ENCODE data around the gene MARVELD1. TPM values are rescaled to one million over a fixed set of nuclear protein-coding genes. Genes with fewer than 3 reads are reported as not detected.

MARVELD1 gene
- total and polyA plus RNA-seq, 9 donors = 16.2 to 58.5 (median 40.2) TPM

GRCh38 chr10:97701438-97702069 is 12.0 kb upstream of the MARVELD1 start:
- peak in 1 of 5 donors; percentile 64 for DNase-seq

DNA sequence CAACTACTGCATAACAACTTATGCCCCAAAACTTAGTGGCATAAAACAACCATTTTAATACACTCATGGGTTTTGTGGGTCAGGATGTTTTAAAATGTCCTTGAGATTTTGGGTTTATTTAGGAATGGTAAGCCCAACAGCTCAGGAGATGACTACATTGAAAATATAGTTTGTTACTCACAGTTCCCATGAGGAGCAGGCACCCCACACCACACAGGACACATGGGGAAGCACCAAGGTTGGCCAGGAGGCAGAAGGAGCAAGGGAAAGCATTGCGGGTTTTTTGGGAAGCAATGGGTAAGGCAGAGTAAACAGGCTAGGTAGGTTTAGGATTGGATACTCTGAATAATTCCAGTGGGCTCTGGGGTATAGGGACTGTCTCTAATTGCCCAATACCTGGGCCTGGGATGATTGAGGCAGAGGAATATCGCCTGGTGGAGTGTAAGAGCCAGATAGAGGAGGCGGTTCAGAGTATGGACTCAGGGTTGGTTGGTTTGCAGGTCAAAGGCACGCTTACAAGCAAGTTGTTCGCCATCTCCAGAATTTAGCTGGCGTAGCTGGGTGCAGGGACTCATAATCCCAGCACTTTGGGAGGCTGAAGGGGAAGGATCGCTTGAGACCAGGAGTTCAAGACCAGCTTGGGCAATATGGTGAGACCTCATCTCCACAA is 10.0 kb upstream of the MARVELD1 start:
- WGBS, 3 donors = 84 to 86% (median 85%) methylated on average over 7 of the region's 7 CpGs
- H3K4me3 ChIP-seq = no peak overlapping the region
- no peaks in the 10 kb centered on the region for H3K4me1 ChIP-seq (ENCODE audit: insufficient read depth)
- no peaks in the 10 kb centered on the region for H3K36me3 ChIP-seq
- DNase-seq = no peak
- intact Hi-C loops (cut with DNase I) = no loop called here
- no peak for TF ChIP-seq EP300 (IDR thresholded peaks at IDR 0.05)
- H3K27me3 ChIP-seq = no peaks in the 10 kb centered on the region
- H3K27ac ChIP-seq = no peak overlapping the region
- no peaks in the 10 kb centered on the region for H3K9me3 ChIP-seq

More at GRCh38 chr10:97701438-97702069, 12.0 kb upstream of the MARVELD1 start:
- H3K36me3 ChIP-seq = no peaks in the 10 kb centered on the region
- TF ChIP-seq, protein P1, sequence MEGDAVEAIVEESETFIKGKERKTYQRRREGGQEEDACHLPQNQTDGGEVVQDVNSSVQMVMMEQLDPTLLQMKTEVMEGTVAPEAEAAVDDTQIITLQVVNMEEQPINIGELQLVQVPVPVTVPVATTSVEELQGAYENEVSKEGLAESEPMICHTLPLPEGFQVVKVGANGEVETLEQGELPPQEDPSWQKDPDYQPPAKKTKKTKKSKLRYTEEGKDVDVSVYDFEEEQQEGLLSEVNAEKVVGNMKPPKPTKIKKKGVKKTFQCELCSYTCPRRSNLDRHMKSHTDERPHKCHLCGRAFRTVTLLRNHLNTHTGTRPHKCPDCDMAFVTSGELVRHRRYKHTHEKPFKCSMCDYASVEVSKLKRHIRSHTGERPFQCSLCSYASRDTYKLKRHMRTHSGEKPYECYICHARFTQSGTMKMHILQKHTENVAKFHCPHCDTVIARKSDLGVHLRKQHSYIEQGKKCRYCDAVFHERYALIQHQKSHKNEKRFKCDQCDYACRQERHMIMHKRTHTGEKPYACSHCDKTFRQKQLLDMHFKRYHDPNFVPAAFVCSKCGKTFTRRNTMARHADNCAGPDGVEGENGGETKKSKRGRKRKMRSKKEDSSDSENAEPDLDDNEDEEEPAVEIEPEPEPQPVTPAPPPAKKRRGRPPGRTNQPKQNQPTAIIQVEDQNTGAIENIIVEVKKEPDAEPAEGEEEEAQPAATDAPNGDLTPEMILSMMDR (IDR thresholded peaks at IDR 0.05) = peak; percentile 47 to 75 (median 64)
- TF ChIP-seq POLR2A (IDR thresholded peaks at IDR 0.05) = no peak
- H3K27me3 ChIP-seq = no peaks in the 10 kb centered on the region
- H3K9me3 ChIP-seq = no peaks in the 10 kb centered on the region
- 39 to 43% (median 41%) methylated on average over 12 of the region's 12 CpGs for WGBS, 3 donors
- H3K27ac ChIP-seq = no peak overlapping the region
- no peak overlapping the region for H3K4me3 ChIP-seq
- no peaks in the 10 kb centered on the region for H3K4me1 ChIP-seq (ENCODE audit: insufficient read depth)
- intact Hi-C loops (cut with DNase I) = no loop called here

- H3K4me3 ChIP-seq = no peak overlapping the region
- no peaks in the 10 kb centered on the region for H3K9me3 ChIP-seq
- intact Hi-C loops (cut with DNase I) = no loop called here
- WGBS, 3 donors = 45 to 50% (median 49%) methylated on average over 1 of the region's 1 CpG
- no peaks in the 10 kb centered on the region for H3K36me3 ChIP-seq
- H3K27ac ChIP-seq = no peak overlapping the region
- no peaks in the 10 kb centered on the region for H3K27me3 ChIP-seq
- no peaks in the 10 kb centered on the region for H3K4me1 ChIP-seq (ENCODE audit: insufficient read depth)
- no peak for DNase-seq
- TF ChIP-seq, protein P1 (IDR thresholded peaks at IDR 0.05) = no peak
- TF ChIP-seq EP300 (IDR thresholded peaks at IDR 0.05) (no peak), POLR2A (IDR thresholded peaks at IDR 0.05) (no peak)
Observed at GRCh38 chr10:97704341-97704740, 9.2 kb upstream of the MARVELD1 start.

DNA sequence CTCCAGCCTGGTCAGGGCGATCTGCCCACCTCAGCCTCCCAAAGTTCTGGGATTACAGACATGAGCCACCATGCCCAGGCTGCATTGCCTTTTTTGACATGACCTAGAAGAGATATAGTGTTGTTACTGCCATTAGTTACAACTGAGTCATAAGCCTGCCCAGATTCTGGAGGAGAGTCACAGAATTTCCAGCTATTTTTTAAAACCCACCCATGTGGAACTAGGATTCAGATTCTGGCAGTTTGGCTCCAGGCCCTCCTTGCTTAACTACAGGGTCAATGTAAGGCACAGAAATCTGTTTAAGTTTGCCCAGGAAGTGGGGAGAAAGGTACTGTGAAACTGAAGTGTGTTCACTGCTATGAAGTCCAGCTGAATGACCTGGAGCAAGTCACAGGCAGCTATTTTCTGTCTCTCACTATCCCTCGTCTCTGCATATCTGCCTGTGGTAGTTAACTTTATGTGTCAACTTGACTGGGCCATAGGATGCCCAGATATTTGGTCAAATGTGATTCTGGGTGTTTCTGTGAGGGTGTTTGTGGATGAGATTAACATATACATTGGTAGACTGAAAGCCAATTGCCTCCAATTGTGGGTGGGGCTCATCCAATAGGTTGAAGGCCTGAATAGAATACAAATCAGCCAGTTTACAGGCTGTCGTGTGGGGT is 8.4 kb upstream of the MARVELD1 start:
- WGBS, 3 donors = 85 to 93% (median 85%) methylated on average over 3 of the region's 3 CpGs
- Histone ChIP-seq H3K4me1 (ENCODE audit: insufficient read depth) (peaks cover 3% of the 10 kb centered on the region), H3K9me3 (no peaks in the 10 kb centered on the region), H3K27me3 (no peaks in the 10 kb centered on the region), H3K27ac (no peak overlapping the region), H3K36me3 (no peaks in the 10 kb centered on the region), H3K4me3 (no peak overlapping the region)
- no peak for DNase-seq
- TF ChIP-seq POLR2A (IDR thresholded peaks at IDR 0.05) (no peak), EP300 (IDR thresholded peaks at IDR 0.05) (no peak)
- TF ChIP-seq, protein P1 (IDR thresholded peaks at IDR 0.05) = no peak
- intact Hi-C loops (cut with DNase I) = no loop called here

All from ovary (tissue), 9 donors.